ENCODE data around the gene ELF2. TPM values are rescaled to one million over a fixed set of nuclear protein-coding genes. Genes with fewer than 3 reads are reported as not detected.

ELF2 gene
- total RNA-seq, 1 experiment from 2014 or later, result 21.9 TPM

- intact Hi-C loops (cut with micrococcal nuclease; ENCODE audit: unreplicated experiment) (no loop called here), in situ Hi-C loops (cut with HindIII; ENCODE audit: low pct_unique_long_range_greater_than_20kb, low sequenced_read_pairs) (no loop called here)
- H3K4me3 ChIP-seq (ENCODE audit: low read depth in 2 of 2, low read length in 2 of 2), result no peak overlapping the region
- DNase-seq (ENCODE audit: low read depth, low spot score), result no peak
- BruUV-seq (replicated peaks), result no TSS peak
- ATAC-seq, result no peak
- no peaks in the 10 kb centered on the region for H3K9me3 ChIP-seq (ENCODE audit: control insufficient read depth, insufficient read depth, low read depth, low read length)
- TF ChIP-seq REST (IDR thresholded peaks at IDR 0.05; ENCODE audit: insufficient read depth in 1 of 2, low read depth in 2 of 2, low read length in 1 of 2) (no peak), POLR2AphosphoS5 (IDR thresholded peaks at IDR 0.05; ENCODE audit: low read depth, low read length) (no peak), TCF7L2 (IDR thresholded peaks at IDR 0.05; ENCODE audit: low read depth, low read length) (no peak), SIN3A (IDR thresholded peaks at IDR 0.05; ENCODE audit: borderline replicate concordance, insufficient read depth, low read depth, low read length) (no peak), CTCF (IDR thresholded peaks at IDR 0.05) (no peak)
- H3K27me3 ChIP-seq (ENCODE audit: control insufficient read depth, insufficient read depth, low read length), result no peaks in the 10 kb centered on the region
- ChIA-PET CTCF (interaction anchor here (0.6 kb wide), 1 partner anchor 12 kb away, joined by 8 read pairs; no protein-coding TSS in a partner anchor), POLR2A (no interaction called here)
- H3K4me1 ChIP-seq (ENCODE audit: control insufficient read depth, insufficient read depth, low read length), result peaks cover 7% of the 10 kb centered on the region
- H3K36me3 ChIP-seq (ENCODE audit: control insufficient read depth, insufficient read depth, low read length), result no peaks in the 10 kb centered on the region
- H3K27ac ChIP-seq (ENCODE audit: low read length), result no peak overlapping the region
Measured at GRCh38 chr4:139154538-139154937, 22.5 kb downstream of the ELF2 start.

- no peak overlapping the region for H3K4me3 ChIP-seq (ENCODE audit: low read depth in 2 of 2, low read length in 2 of 2)
- ChIA-PET CTCF (interaction anchor here (0.6 kb wide), 1 partner anchor 12 kb away, joined by 8 read pairs; no protein-coding TSS in a partner anchor), POLR2A (no interaction called here)
- H3K9me3 ChIP-seq (ENCODE audit: control insufficient read depth, insufficient read depth, low read depth, low read length), result no peaks in the 10 kb centered on the region
- H3K36me3 ChIP-seq (ENCODE audit: control insufficient read depth, insufficient read depth, low read length), result no peaks in the 10 kb centered on the region
- in situ Hi-C loops (cut with HindIII; ENCODE audit: low pct_unique_long_range_greater_than_20kb, low sequenced_read_pairs), result no loop called here
- intact Hi-C loops (cut with micrococcal nuclease; ENCODE audit: unreplicated experiment), result no loop called here
- H3K27ac ChIP-seq (ENCODE audit: low read length), result no peak overlapping the region
- peaks cover 7% of the 10 kb centered on the region for H3K4me1 ChIP-seq (ENCODE audit: control insufficient read depth, insufficient read depth, low read length)
- H3K27me3 ChIP-seq (ENCODE audit: control insufficient read depth, insufficient read depth, low read length), result no peaks in the 10 kb centered on the region
- no peak for DNase-seq (ENCODE audit: low read depth, low spot score)
- TF ChIP-seq CTCF (IDR thresholded peaks at IDR 0.05), result no peak
- TF ChIP-seq REST (IDR thresholded peaks at IDR 0.05; ENCODE audit: insufficient read depth in 1 of 2, low read depth in 2 of 2, low read length in 1 of 2), result no peak
- no peak for TF ChIP-seq SIN3A (IDR thresholded peaks at IDR 0.05; ENCODE audit: borderline replicate concordance, insufficient read depth, low read depth, low read length)
- no peak for TF ChIP-seq TCF7L2 (IDR thresholded peaks at IDR 0.05; ENCODE audit: low read depth, low read length)
- no peak for TF ChIP-seq POLR2AphosphoS5 (IDR thresholded peaks at IDR 0.05; ENCODE audit: low read depth, low read length)
- BruUV-seq (replicated peaks), result TSS peak; percentile 48
- ATAC-seq, result no peak
Measured at GRCh38 chr4:139154134-139154421, 22.9 kb downstream of the ELF2 start.

Data from Panc1 (cell line).